Ascending aorta (tissue), 2 donors: ENCODE measurements around the gene COG4. TPM values are rescaled to one million over a fixed set of nuclear protein-coding genes. Genes with fewer than 3 reads are reported as not detected.

Source experiments
- DNase-seq, 2 donors: peaks; one replicate each; pipeline ENCODE4 v3.0.0-alpha.2; 2019; ENCODE audit warnings: low spot score in 2 of 2
- H3K27ac ChIP-seq, 2 donors: fragments of 200-600 bp; sonication (generic); one replicate each; pipeline ENCODE4 v1.5.1; 2016 to 2017; ENCODE audit warnings: mild to moderate bottlenecking in 1 of 2
- H3K27me3 ChIP-seq: fragments of 200-600 bp; sonication (generic); one replicate; pipeline ENCODE4 v1.5.1; 2017
- H3K36me3 ChIP-seq, 2 donors: fragments of 200-600 bp; sonication (generic); one replicate each; pipeline ENCODE4 v1.5.1; 2016
- H3K4me1 ChIP-seq, 2 donors: fragments of 200-600 bp; sonication (generic); one replicate each; pipeline ENCODE4 v1.5.1; 2016 to 2017; ENCODE audit warnings: mild to moderate bottlenecking in 1 of 2
- H3K4me3 ChIP-seq, 2 donors: fragments of 200-600 bp; sonication (generic); one replicate each; pipeline ENCODE4 v1.5.1; 2016 to 2017; ENCODE audit warnings: mild to moderate bottlenecking in 1 of 2
- H3K9me3 ChIP-seq, 2 donors: fragments of 200-600 bp; sonication (generic); one replicate each; pipeline ENCODE4 v1.5.1; 2016
- CTCF ChIP-seq, 3 experiments: fragments of 200-600 bp in 2 of 3; fragments of 450-650 bp in 1 of 3; sonication (generic) in 2 of 3; IDR thresholded peaks; one replicate each; pipeline ENCODE4 v1.5.1; 2016 to 2019; ENCODE audit warnings: antibody characterized with exemption in 3 of 3, mild to moderate bottlenecking in 1 of 3, moderate library complexity in 1 of 3
- intact Hi-C: fragments of 100-400 bp; cut with DNase I; formaldehyde crosslinking; loops from one replicate; pipeline ENCODE4 v1.15.1; 2023
- total RNA-seq: library from RNA; depleted of rRNA; stranded (reverse); fragments of >200 nt; gene quantifications from one replicate; pipeline ENCODE4 v1.1.0, GENCODE V29; 2016

The COG4 gene
- total RNA-seq, 1 donor from 2014 or later: 59.1 TPM

DNA sequence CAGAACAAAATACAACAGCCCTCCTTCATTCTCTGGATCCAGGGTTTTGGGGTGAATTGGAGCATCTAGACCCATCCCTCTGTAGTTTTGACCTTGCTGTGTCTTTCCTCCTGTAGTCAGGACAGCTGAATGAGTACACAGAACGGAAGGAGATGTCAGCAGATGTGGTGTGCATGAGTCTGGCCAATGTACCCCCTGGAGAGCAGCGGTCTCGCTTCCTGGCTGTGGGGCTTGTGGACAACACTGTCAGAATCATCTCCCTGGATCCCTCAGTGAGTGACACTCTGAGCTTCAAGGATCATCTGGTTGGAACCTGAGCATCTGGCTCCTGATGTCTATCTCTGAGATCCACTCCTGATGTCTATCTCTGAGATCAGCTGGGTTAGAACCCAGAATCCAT lies 32.7 kb upstream of the COG4 start:
- TF ChIP-seq CTCF (IDR thresholded peaks at IDR 0.05): no peak
- Histone ChIP-seq H3K27ac (no peak overlapping the region), H3K4me3 (no peak overlapping the region), H3K4me1 (no peaks in the 10 kb centered on the region), H3K9me3 (no peaks in the 10 kb centered on the region), H3K27me3 (no peaks in the 10 kb centered on the region), H3K36me3 (peaks cover 88 to 96% of the 10 kb centered on the region in 2 donors)
- no peak for DNase-seq
- intact Hi-C loops: no loop called here

GRCh38 chr16:70553645-70554044 lies 30.3 kb upstream of the COG4 start:
- H3K36me3 ChIP-seq: peaks cover 87 to 99% of the 10 kb centered on the region in 2 donors
- H3K27me3 ChIP-seq: no peaks in the 10 kb centered on the region
- intact Hi-C loops: no loop called here
- H3K4me3 ChIP-seq: no peak overlapping the region
- DNase-seq: no peak
- TF ChIP-seq CTCF (IDR thresholded peaks at IDR 0.05): no peak
- no peaks in the 10 kb centered on the region for H3K4me1 ChIP-seq
- H3K9me3 ChIP-seq: no peaks in the 10 kb centered on the region
- H3K27ac ChIP-seq: peak overlapping the region in 1 of 2 donors; percentile 18

DNA sequence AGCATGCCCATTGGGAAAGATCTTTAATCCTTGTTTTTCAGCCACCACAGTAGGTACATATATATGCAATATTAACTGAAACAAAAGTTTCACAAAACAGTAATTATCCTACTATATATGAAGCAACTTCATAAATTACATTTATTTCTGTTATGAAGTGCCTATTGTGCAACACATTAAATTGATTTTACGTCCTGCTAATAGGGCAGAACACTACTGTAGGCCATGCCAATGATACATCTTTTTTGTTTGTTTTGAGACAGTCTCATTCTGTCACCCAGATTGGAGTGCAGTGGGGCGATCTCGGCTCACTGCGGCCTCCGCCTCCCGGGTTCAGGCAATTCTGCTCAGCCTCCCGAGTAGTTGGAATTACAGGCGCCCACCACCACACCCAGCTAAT lies 29.3 kb upstream of the COG4 start:
- Histone ChIP-seq H3K27ac (no peak overlapping the region), H3K4me3 (no peak overlapping the region), H3K36me3 (peaks cover 87 to 99% of the 10 kb centered on the region in 2 donors), H3K4me1 (no peaks in the 10 kb centered on the region), H3K27me3 (no peaks in the 10 kb centered on the region), H3K9me3 (no peaks in the 10 kb centered on the region)
- no peak for DNase-seq
- intact Hi-C loops: no loop called here
- TF ChIP-seq CTCF (IDR thresholded peaks at IDR 0.05): no peak

DNA sequence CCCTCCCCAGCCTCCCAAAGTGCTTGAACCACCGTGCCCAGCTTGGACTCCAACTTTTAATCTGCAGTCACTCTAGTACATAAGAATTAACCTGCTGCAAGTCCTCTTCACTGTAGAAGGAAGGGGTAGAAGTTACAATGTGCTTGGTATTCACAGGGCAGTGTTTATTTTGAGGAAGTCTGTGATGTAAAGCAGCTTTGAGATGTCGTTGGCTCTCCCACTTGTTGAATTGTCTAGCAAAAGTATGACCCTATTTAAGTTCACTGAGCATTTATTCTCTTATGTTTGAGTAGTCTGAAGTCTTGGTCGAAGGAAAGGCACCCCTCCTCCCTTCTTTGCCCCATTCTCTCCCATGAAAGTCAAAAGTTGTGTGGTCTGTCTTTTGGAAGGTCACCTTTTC lies 28.4 kb upstream of the COG4 start:
- intact Hi-C loops: no loop called here
- DNase-seq: no peak
- H3K36me3 ChIP-seq: peaks cover 86 to 98% of the 10 kb centered on the region in 2 donors
- H3K27me3 ChIP-seq: no peaks in the 10 kb centered on the region
- H3K9me3 ChIP-seq: no peaks in the 10 kb centered on the region
- H3K4me3 ChIP-seq: no peak overlapping the region
- H3K27ac ChIP-seq: no peak overlapping the region
- H3K4me1 ChIP-seq: no peaks in the 10 kb centered on the region
- no peak for TF ChIP-seq CTCF (IDR thresholded peaks at IDR 0.05)

GRCh38 chr16:70550082-70550481 lies 26.7 kb upstream of the COG4 start:
- H3K4me1 ChIP-seq: no peaks in the 10 kb centered on the region
- TF ChIP-seq CTCF (IDR thresholded peaks at IDR 0.05): no peak
- H3K27ac ChIP-seq: no peak overlapping the region
- H3K9me3 ChIP-seq: no peaks in the 10 kb centered on the region
- no peaks in the 10 kb centered on the region for H3K27me3 ChIP-seq
- no peak overlapping the region for H3K4me3 ChIP-seq
- intact Hi-C loops: no loop called here
- peaks cover 84 to 98% of the 10 kb centered on the region in 2 donors for H3K36me3 ChIP-seq
- DNase-seq: no peak

- intact Hi-C loops: no loop called here
Measured at GRCh38 chr16:70548936-70549335, 25.6 kb upstream of the COG4 start.

More at GRCh38 chr16:70548936-70549335, 25.6 kb upstream of the COG4 start:
- Histone ChIP-seq H3K36me3 (peaks cover 84 to 98% of the 10 kb centered on the region in 2 donors), H3K9me3 (no peaks in the 10 kb centered on the region), H3K4me1 (no peaks in the 10 kb centered on the region), H3K27me3 (no peaks in the 10 kb centered on the region), H3K27ac (no peak overlapping the region), H3K4me3 (no peak overlapping the region)
- no peak for DNase-seq
- no peak for TF ChIP-seq CTCF (IDR thresholded peaks at IDR 0.05)
